Activated naive CD8-positive, alpha-beta T cell treated with anti-CD3 and anti-CD28 coated beads, Interleukin-2, amount 10 ng/mL, durations not matched to agents 7 days and 5 days (primary cell): ENCODE results near the gene ANO2. TPM values are rescaled to one million over a fixed set of nuclear protein-coding genes. Genes with fewer than 3 reads are reported as not detected.
"Not testable (repeated sequence)": the region's sequence is repeated elsewhere in the genome, so short reads cannot be mapped to it uniquely, and the experiment has no call there.

Experiments
- ATAC-seq: fragments of 150-1000 bp; cut with Tn5 transposase; one replicate; pipeline ENCODE4 v1.10.0; 2021; ENCODE audit warnings: low read depth, moderate library complexity
- POLR2A ChIA-PET: fragments of 350-600 bp; sonication (Branson Sonifier 250); formaldehyde crosslinking; loops from one replicate; lab custom pipeline; 2021; ENCODE audit warnings: antibody characterized with exemption; lab: Charles Lee
- DNase-seq: peaks from one replicate; pipeline ENCODE4 v3.0.0; 2021
- H3K27ac Mint-ChIP-seq: one replicate; pipeline ENCODE4 v1.8.0; 2022; ENCODE audit warnings: mild to moderate bottlenecking, mixed read lengths
- H3K27me3 Mint-ChIP-seq: one replicate; pipeline ENCODE4 v1.8.0; 2022; ENCODE audit warnings: mild to moderate bottlenecking, moderate library complexity, mixed read lengths
- H3K36me3 Mint-ChIP-seq: one replicate; pipeline ENCODE4 v1.8.0; 2021; ENCODE audit warnings: mild to moderate bottlenecking, mixed read lengths
- H3K4me1 Mint-ChIP-seq: one replicate; pipeline ENCODE4 v1.8.0; 2021; ENCODE audit warnings: mixed read lengths
- H3K4me3 Mint-ChIP-seq: one replicate; pipeline ENCODE4 v1.8.0; 2022; ENCODE audit warnings: mild to moderate bottlenecking, moderate library complexity, mixed read lengths
- H3K9me3 Mint-ChIP-seq: one replicate; pipeline ENCODE4 v1.8.0; 2021; ENCODE audit warnings: mixed read lengths
- total RNA-seq, 2 experiments: library from RNA; stranded (reverse); gene quantifications; one replicate each; pipeline ENCODE4 v1.2.3, GENCODE V29; 2021

Gene ANO2
- total RNA-seq, 2 experiments from 2014 or later, result not detected

DNA sequence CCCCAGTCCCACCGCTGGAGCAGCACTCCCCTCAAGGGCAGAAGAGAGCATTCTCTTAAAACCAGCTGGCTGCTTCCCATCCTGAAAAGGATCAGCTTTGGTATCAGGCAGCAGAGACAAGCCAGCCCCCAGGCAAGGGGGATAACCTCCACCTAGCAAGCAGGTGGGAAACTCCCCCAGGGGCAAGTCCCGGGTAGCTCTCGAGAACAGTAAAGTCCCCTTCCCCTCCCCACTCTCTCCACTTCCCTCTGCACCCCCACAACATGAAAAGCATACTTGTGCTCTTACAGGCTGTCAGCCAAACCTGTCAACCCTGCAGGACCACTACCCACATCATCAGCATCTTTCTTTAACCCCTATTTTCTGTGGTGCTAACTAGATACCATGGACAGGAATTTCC, 259.1 kb downstream of the ANO2 start:
- no peaks in the 10 kb centered on the region for H3K27me3 Mint-ChIP-seq
- no peak for DNase-seq
- H3K36me3 Mint-ChIP-seq, result no peaks in the 10 kb centered on the region
- POLR2A ChIA-PET, result no interaction called here
- no peaks in the 10 kb centered on the region for H3K4me1 Mint-ChIP-seq
- ATAC-seq, result no peak
- H3K4me3 Mint-ChIP-seq, result no peak overlapping the region
- no peaks in the 10 kb centered on the region for H3K9me3 Mint-ChIP-seq
- no peak overlapping the region for H3K27ac Mint-ChIP-seq

DNA sequence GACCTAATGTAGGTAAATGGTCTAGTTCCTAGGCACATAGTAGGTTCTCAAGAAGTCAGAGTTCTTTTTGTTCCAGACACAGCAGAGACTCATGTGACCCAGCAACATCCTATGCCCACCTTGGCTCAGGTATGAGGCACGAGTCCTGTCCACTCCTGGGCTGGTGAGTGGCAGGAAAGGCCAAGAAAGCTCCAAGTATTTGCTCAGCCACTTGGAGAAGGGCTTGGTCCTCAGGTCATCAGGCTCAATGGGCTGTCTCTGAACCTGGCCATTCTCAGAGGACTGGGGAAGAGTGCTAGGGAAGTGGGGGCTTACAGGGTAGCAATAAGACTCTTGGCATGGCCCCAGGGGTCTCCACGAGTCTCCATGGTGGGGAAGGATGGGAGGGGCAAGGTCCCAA, 260.1 kb downstream of the ANO2 start:
- ATAC-seq (no peak), DNase-seq (no peak)
- Mint-ChIP-seq H3K27ac (no peak overlapping the region), H3K4me3 (no peak overlapping the region), H3K27me3 (no peaks in the 10 kb centered on the region), H3K4me1 (no peaks in the 10 kb centered on the region), H3K36me3 (no peaks in the 10 kb centered on the region), H3K9me3 (no peaks in the 10 kb centered on the region)
- POLR2A ChIA-PET, result no interaction called here

GRCh38 chr12:5682581-5682980, 262.5 kb downstream of the ANO2 start:
- H3K36me3 Mint-ChIP-seq, result no peaks in the 10 kb centered on the region
- H3K27ac Mint-ChIP-seq, result no peak overlapping the region
- H3K4me1 Mint-ChIP-seq, result no peaks in the 10 kb centered on the region
- DNase-seq (no peak), ATAC-seq (no peak)
- POLR2A ChIA-PET, result no interaction called here
- H3K9me3 Mint-ChIP-seq, result no peaks in the 10 kb centered on the region
- peaks cover 2% of the 10 kb centered on the region for H3K27me3 Mint-ChIP-seq
- H3K4me3 Mint-ChIP-seq, result no peak overlapping the region

DNA sequence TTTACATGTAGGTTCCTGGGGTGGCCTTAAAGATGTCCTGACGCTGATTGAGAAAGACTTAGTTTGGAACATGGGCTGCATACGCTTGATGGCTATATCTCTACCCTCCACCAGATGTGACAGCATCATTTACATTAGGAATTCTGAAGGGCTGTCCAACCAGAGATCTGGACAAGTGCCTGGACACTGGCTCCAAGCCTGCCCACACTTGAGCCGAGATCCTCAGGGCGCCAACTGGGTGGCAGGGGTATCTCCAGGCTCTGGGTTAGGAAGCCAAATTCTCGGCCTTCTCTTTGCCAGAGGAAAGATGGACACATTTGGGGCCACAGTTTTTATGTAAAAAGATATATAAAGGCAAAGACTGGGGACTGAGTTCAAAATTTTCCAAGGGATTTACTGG, 266.9 kb downstream of the ANO2 start:
- no peaks in the 10 kb centered on the region for H3K4me1 Mint-ChIP-seq
- H3K27me3 Mint-ChIP-seq, result peaks cover 4% of the 10 kb centered on the region
- H3K27ac Mint-ChIP-seq, result no peak overlapping the region
- H3K36me3 Mint-ChIP-seq, result no peaks in the 10 kb centered on the region
- no peaks in the 10 kb centered on the region for H3K9me3 Mint-ChIP-seq
- ATAC-seq, result no peak
- POLR2A ChIA-PET, result no interaction called here
- no peak for DNase-seq
- no peak overlapping the region for H3K4me3 Mint-ChIP-seq

DNA sequence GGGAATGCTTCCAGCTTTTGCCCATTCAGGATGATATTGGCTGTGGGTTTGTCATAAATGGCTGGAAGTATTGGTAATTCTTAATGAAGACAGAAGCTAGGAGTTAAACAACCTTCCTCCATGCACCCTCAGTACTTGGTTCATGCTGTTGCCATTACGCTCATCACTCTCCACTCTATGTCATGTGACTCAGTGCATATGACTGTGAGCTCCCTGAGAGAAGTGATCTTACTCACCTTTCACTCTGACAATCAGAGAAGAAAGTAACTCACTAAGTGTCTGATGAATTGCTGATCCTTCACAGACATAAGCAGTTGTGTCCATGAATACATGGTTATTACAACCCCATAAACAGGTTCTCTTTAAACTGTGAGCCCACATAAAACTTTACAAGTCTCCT, 275.4 kb downstream of the ANO2 start:
- POLR2A ChIA-PET, H3K4me1 Mint-ChIP-seq, H3K27ac Mint-ChIP-seq, H3K27me3 Mint-ChIP-seq, H3K4me3 Mint-ChIP-seq, H3K9me3 Mint-ChIP-seq, DNase-seq, ATAC-seq, H3K36me3 Mint-ChIP-seq: not testable (repeated sequence)

DNA sequence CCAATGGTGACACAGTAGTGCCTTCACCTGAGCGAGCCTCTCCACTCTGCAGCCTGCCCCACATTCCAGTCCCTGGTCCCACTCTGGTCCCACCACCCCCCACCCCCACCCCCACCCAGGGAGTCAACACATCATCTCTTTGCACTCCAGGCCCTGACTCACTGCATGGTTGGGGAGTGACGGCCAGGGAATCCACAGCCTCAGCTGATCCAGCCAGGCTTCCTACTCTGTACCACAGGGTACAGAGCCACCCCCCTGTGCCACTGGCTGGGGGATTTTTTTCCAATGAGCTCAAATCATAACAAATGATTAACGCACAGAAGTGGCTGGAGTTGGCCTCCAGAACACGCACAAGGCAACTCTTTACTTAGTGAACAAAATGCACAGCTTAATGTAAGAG, 279.4 kb downstream of the ANO2 start:
- peaks cover 2% of the 10 kb centered on the region for H3K27me3 Mint-ChIP-seq
- POLR2A ChIA-PET, result no interaction called here

GRCh38 chr12:5661811-5662210, 283.2 kb downstream of the ANO2 start:
- no peak for ATAC-seq

More for the DNA sequence above, 279.4 kb downstream of the ANO2 start:
- ATAC-seq (no peak), DNase-seq (no peak)
- H3K4me3 Mint-ChIP-seq, result no peak overlapping the region
- H3K27ac Mint-ChIP-seq, result no peak overlapping the region
- H3K4me1 Mint-ChIP-seq, result no peaks in the 10 kb centered on the region
- no peaks in the 10 kb centered on the region for H3K9me3 Mint-ChIP-seq
- no peaks in the 10 kb centered on the region for H3K36me3 Mint-ChIP-seq

GRCh38 chr12:5660238-5660637, 284.8 kb downstream of the ANO2 start:
- ATAC-seq (no peak), DNase-seq (no peak)
- POLR2A ChIA-PET, result no interaction called here
- Mint-ChIP-seq H3K27me3 (peaks cover 2% of the 10 kb centered on the region), H3K4me3 (no peak overlapping the region), H3K9me3 (no peaks in the 10 kb centered on the region), H3K36me3 (no peaks in the 10 kb centered on the region), H3K4me1 (no peaks in the 10 kb centered on the region), H3K27ac (no peak overlapping the region)

More at GRCh38 chr12:5661811-5662210, 283.2 kb downstream of the ANO2 start:
- H3K27ac Mint-ChIP-seq, result no peak overlapping the region
- no peaks in the 10 kb centered on the region for H3K36me3 Mint-ChIP-seq
- no peak for DNase-seq
- peaks cover 2% of the 10 kb centered on the region for H3K27me3 Mint-ChIP-seq
- H3K9me3 Mint-ChIP-seq, result no peaks in the 10 kb centered on the region
- POLR2A ChIA-PET, result no interaction called here
- H3K4me3 Mint-ChIP-seq, result no peak overlapping the region
- no peaks in the 10 kb centered on the region for H3K4me1 Mint-ChIP-seq

DNA sequence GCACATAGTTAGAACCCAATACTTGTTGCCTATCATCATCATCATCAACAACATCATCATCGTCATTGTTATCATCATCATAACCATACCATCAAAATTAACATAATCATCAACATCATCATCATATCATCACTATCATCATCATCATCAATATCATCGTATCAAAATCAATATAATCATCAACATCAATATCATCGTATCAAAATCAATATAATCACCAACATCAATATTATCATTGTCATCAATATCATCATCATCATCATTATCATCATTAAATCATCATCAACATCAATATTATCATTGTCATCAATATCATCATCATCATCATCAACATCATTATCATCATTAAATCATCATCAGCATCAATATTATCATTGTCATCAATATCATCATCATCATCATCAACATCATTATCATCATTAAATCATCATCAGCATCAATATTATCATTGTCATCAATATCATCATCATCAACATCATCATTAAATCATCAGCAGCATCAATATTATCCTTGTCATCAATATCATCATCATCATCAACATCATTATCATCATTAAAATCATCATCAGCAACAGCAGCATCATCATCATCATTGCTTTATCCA, 286.6 kb downstream of the ANO2 start:
- POLR2A ChIA-PET, H3K4me1 Mint-ChIP-seq, ATAC-seq, DNase-seq, H3K36me3 Mint-ChIP-seq, H3K9me3 Mint-ChIP-seq, H3K27me3 Mint-ChIP-seq, H3K27ac Mint-ChIP-seq, H3K4me3 Mint-ChIP-seq: not testable (repeated sequence)

DNA sequence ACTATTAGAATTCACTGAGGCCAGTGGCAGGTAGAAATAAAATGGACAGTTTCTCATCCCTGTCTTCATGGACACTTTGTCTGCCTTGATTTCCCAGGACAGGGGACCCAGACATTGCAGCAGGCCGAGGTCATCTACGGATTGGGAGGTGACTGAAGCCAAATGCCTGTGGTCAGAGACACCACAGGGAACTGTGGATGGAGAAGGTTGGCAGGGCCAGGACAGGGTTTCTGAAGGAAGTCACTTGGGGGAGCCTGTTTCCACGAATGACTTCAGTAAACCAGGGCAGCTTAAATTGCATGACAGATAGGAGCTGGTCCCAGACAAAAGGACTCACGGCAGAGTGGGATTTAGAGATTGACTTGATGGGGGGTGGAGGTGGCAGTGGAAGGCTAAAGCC, 288.2 kb downstream of the ANO2 start:
- no peak for DNase-seq
- H3K27ac Mint-ChIP-seq, result no peak overlapping the region
- POLR2A ChIA-PET, result no interaction called here
- no peaks in the 10 kb centered on the region for H3K4me1 Mint-ChIP-seq
- ATAC-seq, result no peak
- H3K4me3 Mint-ChIP-seq, result no peak overlapping the region
- H3K9me3 Mint-ChIP-seq, result no peaks in the 10 kb centered on the region
- H3K36me3 Mint-ChIP-seq, result no peaks in the 10 kb centered on the region
- H3K27me3 Mint-ChIP-seq, result peaks cover 1% of the 10 kb centered on the region

GRCh38 chr12:5655120-5655519, 289.9 kb downstream of the ANO2 start:
- Mint-ChIP-seq H3K4me3 (no peak overlapping the region), H3K4me1 (no peaks in the 10 kb centered on the region), H3K27ac (no peak overlapping the region), H3K9me3 (no peaks in the 10 kb centered on the region), H3K27me3 (peaks cover 1% of the 10 kb centered on the region), H3K36me3 (no peaks in the 10 kb centered on the region)
- no peak for ATAC-seq
- no peak for DNase-seq
- POLR2A ChIA-PET, result no interaction called here

- Mint-ChIP-seq H3K4me3 (no peak overlapping the region), H3K27ac (no peak overlapping the region), H3K36me3 (no peaks in the 10 kb centered on the region), H3K4me1 (no peaks in the 10 kb centered on the region), H3K9me3 (no peaks in the 10 kb centered on the region), H3K27me3 (peaks cover 1% of the 10 kb centered on the region)
- POLR2A ChIA-PET, result no interaction called here
- DNase-seq (no peak), ATAC-seq (no peak)
These were observed 291.0 kb downstream of the ANO2 start for GRCh38 chr12:5654019-5654418.

GRCh38 chr12:5650829-5651461, 294.1 kb downstream of the ANO2 start:
- Mint-ChIP-seq H3K36me3 (no peaks in the 10 kb centered on the region), H3K9me3 (no peaks in the 10 kb centered on the region), H3K4me3 (no peak overlapping the region), H3K4me1 (no peaks in the 10 kb centered on the region), H3K27ac (no peak overlapping the region), H3K27me3 (peaks cover 6% of the 10 kb centered on the region)
- DNase-seq (no peak), ATAC-seq (no peak)
- POLR2A ChIA-PET, result no interaction called here

- no peak for ATAC-seq
- Mint-ChIP-seq H3K4me3 (no peak overlapping the region), H3K27me3 (peaks cover 6% of the 10 kb centered on the region), H3K27ac (no peak overlapping the region), H3K9me3 (no peaks in the 10 kb centered on the region), H3K36me3 (no peaks in the 10 kb centered on the region), H3K4me1 (no peaks in the 10 kb centered on the region)
- DNase-seq, result no peak
- POLR2A ChIA-PET, result no interaction called here
These were observed 294.8 kb downstream of the ANO2 start for GRCh38 chr12:5650281-5650680.
